SK-N-MC (cell line): ENCODE measurements around the gene SH3BP1.
"Not testable (repeated sequence)": the region's sequence is repeated elsewhere in the genome, so short reads cannot be mapped to it uniquely, and the experiment has no call there.

Experiments used
- DNase-seq: peaks from one replicate; pipeline ENCODE4 v3.0.0-alpha.2; 2011; ENCODE audit warnings: low read depth, low spot score
- H3K27ac ChIP-seq: fragments of 200-600 bp; sonication (generic); 2 replicates; pipeline ENCODE4 v1.5.1; 2016; ENCODE audit warnings: mixed run types
- H3K36me3 ChIP-seq: fragments of 200-600 bp; sonication (generic); 2 replicates; pipeline ENCODE4 v1.6.1; 2017; ENCODE audit warnings: antibody characterized with exemption, low read length, mixed read lengths; ENCODE audit not compliant: insufficient read depth
- H3K4me3 ChIP-seq: fragments of 200-600 bp; sonication (generic); 2 replicates; pipeline ENCODE4 v1.5.1; 2016
- H3K9ac ChIP-seq: fragments of 200-600 bp; sonication (generic); 2 replicates; pipeline ENCODE4 v1.8.0; 2017; ENCODE audit warnings: mixed run types, mixed read lengths; ENCODE audit not compliant: insufficient read length
- H3K9me3 ChIP-seq: fragments of 200-600 bp; sonication (generic); 2 replicates; pipeline ENCODE4 v1.6.1; 2017; ENCODE audit warnings: low read depth, mild to moderate bottlenecking, antibody characterized with exemption, low read length, moderate library complexity, mixed read lengths
- EZH2 ChIP-seq: fragments of 200-600 bp; sonication (generic); IDR thresholded peaks from one replicate; pipeline ENCODE4 v1.6.1; 2017; ENCODE audit warnings: antibody characterized with exemption
- FOXP2 ChIP-seq: optimal IDR thresholded peaks from 2 replicates; pipeline ENCODE3; 2011; ENCODE audit warnings: mild to moderate bottlenecking, moderate library complexity; ENCODE audit not compliant: insufficient read depth; ENCODE audit errors: extremely low read length, control extremely low read depth
- POLR2AphosphoS5 ChIP-seq: IDR thresholded peaks from 2 replicates; pipeline ENCODE4 v1.6.1; 2012; ENCODE audit warnings: mild to moderate bottlenecking, low read depth, low read length, borderline replicate concordance

Gene SH3BP1

GRCh38 chr22:37604074-37604473 is 35.4 kb upstream of the SH3BP1 start:
- no peak for DNase-seq
- no peak for TF ChIP-seq EZH2
- no peak for TF ChIP-seq FOXP2
- TF ChIP-seq POLR2AphosphoS5 = no peak
- no peak overlapping the region for H3K27ac ChIP-seq
- no peak overlapping the region for H3K9ac ChIP-seq
- no peaks in the 10 kb centered on the region for H3K36me3 ChIP-seq
- H3K9me3 ChIP-seq = no peaks in the 10 kb centered on the region
- H3K4me3 ChIP-seq = no peak overlapping the region

- Histone ChIP-seq H3K36me3 (no peaks in the 10 kb centered on the region), H3K9me3 (no peaks in the 10 kb centered on the region), H3K27ac (no peak overlapping the region), H3K4me3 (no peak overlapping the region), H3K9ac (no peak overlapping the region)
- TF ChIP-seq POLR2AphosphoS5 (no peak), FOXP2 (no peak), EZH2 (no peak)
- no peak for DNase-seq
Measured at GRCh38 chr22:37604875-37605274, 34.6 kb upstream of the SH3BP1 start.

- H3K9ac ChIP-seq = no peak overlapping the region
- no peak for DNase-seq
- no peak for TF ChIP-seq EZH2
- no peak for TF ChIP-seq FOXP2
- no peak for TF ChIP-seq POLR2AphosphoS5
- peak overlapping the region; percentile 86 for H3K4me3 ChIP-seq
- peak overlapping the region; percentile 50; the same call in 1 of the 2 replicates for H3K27ac ChIP-seq
- no peaks in the 10 kb centered on the region for H3K36me3 ChIP-seq
- no peaks in the 10 kb centered on the region for H3K9me3 ChIP-seq
Measured at GRCh38 chr22:37607010-37607934, 32.2 kb upstream of the SH3BP1 start.

- no peak; the same call in 1 of the 2 replicates for TF ChIP-seq POLR2AphosphoS5
- no peak for TF ChIP-seq EZH2
- TF ChIP-seq FOXP2 = no peak
Measured at GRCh38 chr22:37607935-37608476, 31.5 kb upstream of the SH3BP1 start.

GRCh38 chr22:37608477-37609239 is 30.8 kb upstream of the SH3BP1 start, which contains the start of gene GGA1:
Gene GGA1, plus strand, starts transcription at chr22:37608834. Its CDS starts 27 bp downstream, at chr22:37608861.
- Histone ChIP-seq H3K27ac (peak within 1 kb of the TSS; percentile 99), H3K36me3 (no peaks in the 10 kb centered on the region), H3K4me3 (peak within 1 kb of the TSS; percentile 86), H3K9me3 (no peaks in the 10 kb centered on the region), H3K9ac (peak within 1 kb of the TSS; percentile 85)
- TF ChIP-seq FOXP2 = peak; percentile 71
- TF ChIP-seq EZH2 = no peak
- TF ChIP-seq POLR2AphosphoS5 = peak; percentile 20; the same call in 1 of the 2 replicates
- peak; percentile 90 for DNase-seq

More at GRCh38 chr22:37607935-37608476, 31.5 kb upstream of the SH3BP1 start:
- Histone ChIP-seq H3K27ac (peak overlapping the region; percentile 99), H3K9me3 (no peaks in the 10 kb centered on the region), H3K9ac (peak overlapping the region; percentile 85), H3K36me3 (no peaks in the 10 kb centered on the region), H3K4me3 (peak overlapping the region; percentile 86)
- DNase-seq = no peak

- no peak for TF ChIP-seq FOXP2
- no peak for TF ChIP-seq POLR2AphosphoS5
- no peak for TF ChIP-seq EZH2
- peak overlapping the region; percentile 99 for H3K27ac ChIP-seq
- no peak for DNase-seq
- no peaks in the 10 kb centered on the region for H3K9me3 ChIP-seq
- H3K4me3 ChIP-seq = peak overlapping the region; percentile 86
- H3K9ac ChIP-seq = peak overlapping the region; percentile 85
- H3K36me3 ChIP-seq = no peaks in the 10 kb centered on the region; the same call in 1 of the 2 replicates
Measured at GRCh38 chr22:37609240-37610152, 30.0 kb upstream of the SH3BP1 start.

GRCh38 chr22:37610153-37610475 is 29.4 kb upstream of the SH3BP1 start:
- H3K9me3 ChIP-seq, H3K36me3 ChIP-seq, H3K27ac ChIP-seq, DNase-seq: not testable (repeated sequence)
- H3K4me3 ChIP-seq = peak overlapping the region; percentile 86
- H3K9ac ChIP-seq = peak overlapping the region; percentile 85
